Stimulated activated CD8-positive, alpha-beta memory T cell treated with anti-CD3 and anti-CD28 coated beads, Interleukin-2, amount 100 ng/mL, for 48 hours (primary cell): ENCODE data around the gene TNK1.

ENCODE experiments used
- DNase-seq, 2 donors: peaks; one replicate each; pipeline ENCODE4 v3.0.0-alpha.2; 2020; ENCODE audit warnings: low read depth in 2 of 2

TNK1 gene

GRCh38 chr17:7410634-7411426 is 29.9 kb downstream of the TNK1 start:
- DNase-seq: no peak

GRCh38 chr17:7411427-7411750 is 30.5 kb downstream of the TNK1 start:
- no peak for DNase-seq

GRCh38 chr17:7413346-7413985 is 32.6 kb downstream of the TNK1 start:
- no peak for DNase-seq

GRCh38 chr17:7414837-7415236 is 33.9 kb downstream of the TNK1 start:
- no peak for DNase-seq

DNA sequence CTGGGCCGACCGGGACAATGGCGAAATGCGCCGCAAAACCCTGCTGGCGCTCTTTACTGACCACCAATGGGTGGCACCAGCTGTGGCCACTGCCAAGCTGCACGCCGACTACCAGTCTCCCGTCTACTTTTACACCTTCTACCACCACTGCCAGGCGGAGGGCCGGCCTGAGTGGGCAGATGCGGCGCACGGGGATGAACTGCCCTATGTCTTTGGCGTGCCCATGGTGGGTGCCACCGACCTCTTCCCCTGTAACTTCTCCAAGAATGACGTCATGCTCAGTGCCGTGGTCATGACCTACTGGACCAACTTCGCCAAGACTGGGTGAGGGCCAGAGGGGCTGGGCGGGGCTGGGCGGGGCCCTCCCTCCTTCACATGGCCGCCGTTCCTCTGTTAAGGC is 34.9 kb downstream of the TNK1 start:
- no peak for DNase-seq

DNA sequence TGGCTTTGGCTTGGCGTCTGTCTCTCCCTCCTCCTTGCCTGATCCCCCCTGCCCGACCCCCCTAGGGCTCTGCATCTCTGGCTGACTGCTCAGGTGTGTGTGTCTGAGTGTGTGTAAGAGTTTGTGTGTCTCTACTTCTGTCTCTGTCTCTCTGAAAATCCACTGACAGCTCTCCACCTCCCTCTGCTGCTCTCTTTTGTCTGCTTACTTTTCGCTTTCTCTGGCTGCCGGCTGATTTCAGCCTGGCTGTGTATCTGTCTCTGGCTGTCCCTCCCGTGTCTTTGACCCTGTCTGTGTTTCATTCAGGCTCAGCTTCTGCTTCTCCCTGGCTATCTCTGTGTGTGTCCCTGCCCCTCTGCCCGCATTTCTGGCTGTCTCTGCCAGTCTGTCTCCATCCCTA is 35.4 kb downstream of the TNK1 start:
- DNase-seq: no peak

- DNase-seq: no peak
Measured at GRCh38 chr17:7417056-7417655, 36.3 kb downstream of the TNK1 start.

DNA sequence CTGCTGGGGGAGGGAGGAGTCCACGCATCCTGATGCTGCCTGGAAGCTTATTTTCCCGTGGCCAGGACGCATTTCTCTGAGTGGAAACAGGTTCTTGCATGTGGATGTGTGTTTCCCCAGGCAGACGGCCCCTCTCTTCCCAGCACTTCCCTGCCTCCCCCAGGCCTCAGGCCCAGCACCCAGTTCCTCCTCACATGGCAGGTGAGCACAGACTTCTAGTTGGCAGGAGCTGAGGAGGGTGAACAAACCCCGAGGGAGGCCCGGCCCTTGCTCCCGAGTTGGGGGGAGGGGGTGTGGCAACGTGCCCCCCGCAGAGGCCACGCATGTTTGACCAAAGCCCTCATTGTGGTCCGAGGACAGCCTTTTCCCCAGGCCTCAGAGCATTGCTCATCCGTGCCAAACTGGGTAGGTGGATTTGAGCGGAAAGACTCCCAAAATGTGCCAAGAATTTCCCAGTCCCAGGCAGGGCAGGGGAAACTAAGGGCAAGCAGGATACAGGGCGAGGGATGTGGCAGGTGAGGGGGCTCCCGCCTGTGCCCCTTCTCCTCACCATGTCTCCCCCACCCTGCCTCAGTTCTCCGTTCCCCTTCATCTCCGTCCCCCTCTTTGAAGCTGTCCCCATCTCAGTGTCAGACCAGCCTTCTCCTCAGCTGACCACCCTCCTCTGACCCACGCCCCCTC is 37.7 kb downstream of the TNK1 start:
- DNase-seq: no peak

GRCh38 chr17:7419819-7420610 is 39.1 kb downstream of the TNK1 start, which contains the start of gene SPEM1:
SPEM1 (plus strand) TSS chr17:7420324; CDS start chr17:7420385, 61 bp downstream.
- no peak for DNase-seq

DNA sequence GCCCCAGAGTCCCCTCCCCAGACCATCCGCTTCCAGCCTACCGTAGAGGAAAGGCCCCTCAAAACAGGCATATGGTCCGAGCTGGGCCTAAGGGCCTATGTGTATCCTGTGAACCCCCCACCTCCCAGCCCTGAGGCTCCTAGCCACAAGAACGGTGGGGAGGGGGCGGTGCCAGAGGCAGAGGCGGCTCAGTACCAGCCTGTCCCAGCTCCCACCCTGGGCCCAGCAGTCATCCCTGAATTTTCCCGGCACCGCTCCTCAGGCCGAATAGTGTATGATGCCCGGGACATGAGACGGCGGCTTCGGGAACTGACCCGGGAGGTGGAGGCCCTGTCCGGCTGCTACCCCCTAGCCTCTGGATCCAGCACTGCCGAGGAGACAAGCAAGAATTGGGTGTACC is 40.3 kb downstream of the TNK1 start:
- DNase-seq: no peak

GRCh38 chr17:7423679-7424078 is 42.8 kb downstream of the TNK1 start:
- DNase-seq: no peak

GRCh38 chr17:7425316-7425715 is 44.4 kb downstream of the TNK1 start, which contains the start of gene SPEM2:
SPEM2 (plus strand) TSS chr17:7425616; CDS start chr17:7425689, 73 bp downstream.
- DNase-seq: no peak

GRCh38 chr17:7425756-7426155 is 44.9 kb downstream of the TNK1 start:
- no peak for DNase-seq

GRCh38 chr17:7426203-7426863 is 45.4 kb downstream of the TNK1 start:
- DNase-seq: no peak

DNA sequence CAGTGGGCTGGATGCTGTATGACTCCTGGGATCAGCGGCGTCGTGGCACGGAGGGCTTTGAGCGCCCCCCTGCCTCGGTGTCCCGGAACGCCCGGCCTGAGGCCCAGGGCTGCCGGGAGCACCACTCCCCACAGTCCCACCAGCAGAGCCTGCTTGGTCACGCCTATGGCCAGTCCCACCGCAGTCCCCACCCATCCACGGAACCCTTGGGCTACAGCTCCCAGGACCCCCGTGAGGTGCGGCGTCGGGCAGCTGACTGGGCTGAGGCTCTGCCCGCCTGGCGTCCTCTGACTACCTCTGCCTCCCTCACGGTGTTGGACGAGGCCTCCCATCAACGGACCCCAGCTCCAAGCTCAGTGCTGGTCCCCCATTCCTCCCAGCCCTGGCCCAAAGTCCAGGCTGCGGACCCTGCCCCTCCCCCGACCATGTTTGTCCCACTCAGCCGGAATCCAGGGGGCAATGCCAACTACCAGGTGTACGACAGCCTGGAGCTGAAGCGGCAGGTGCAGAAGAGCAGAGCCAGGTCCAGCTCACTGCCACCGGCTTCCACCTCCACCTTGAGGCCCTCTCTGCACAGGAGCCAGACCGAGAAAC is 46.1 kb downstream of the TNK1 start:
- DNase-seq: no peak

DNA sequence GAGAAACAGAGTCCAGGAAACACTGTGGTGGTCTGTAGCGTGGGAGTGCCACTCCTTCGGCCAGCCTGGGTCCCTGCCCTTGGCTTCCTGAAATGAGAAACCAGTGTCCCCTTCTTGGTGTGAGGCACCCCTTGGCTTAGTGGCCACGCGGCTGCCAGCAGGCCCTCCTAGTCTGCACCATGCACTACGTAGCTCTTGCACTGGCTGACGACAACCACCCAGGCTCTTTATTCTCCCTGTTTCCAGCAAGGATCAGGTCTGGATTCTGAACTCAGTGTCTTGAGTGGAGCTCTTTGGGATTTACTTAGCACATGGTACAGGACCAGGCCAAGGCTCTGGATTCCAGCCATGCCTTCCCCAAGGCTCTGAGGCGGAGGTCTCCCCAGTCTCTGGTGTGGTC is 46.7 kb downstream of the TNK1 start:
- no peak for DNase-seq

GRCh38 chr17:7428557-7428956 is 47.7 kb downstream of the TNK1 start, which contains the start of gene SPEM3:
SPEM3 (plus strand) TSS chr17:7428857; CDS start chr17:7428903, 46 bp downstream.
- DNase-seq: no peak

DNA sequence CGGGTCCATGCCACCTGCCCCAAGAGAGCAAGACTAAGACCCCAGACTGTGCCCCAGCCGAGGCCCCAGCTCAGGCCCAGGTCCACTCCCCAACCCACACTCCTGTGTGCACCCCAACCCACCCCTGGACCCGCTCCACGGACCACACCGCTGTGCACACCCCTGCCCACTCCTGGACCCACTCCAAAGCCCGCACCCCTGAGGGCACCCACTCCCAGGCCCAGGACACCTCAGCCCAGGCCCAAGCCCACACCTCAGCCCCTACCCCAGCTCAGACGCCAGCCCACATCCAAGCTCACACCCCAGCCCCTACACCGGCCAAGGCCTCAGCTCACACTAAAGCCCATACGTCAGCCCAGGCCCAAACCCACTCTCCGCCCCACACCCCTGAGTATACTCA is 48.8 kb downstream of the TNK1 start:
- no peak for DNase-seq

- DNase-seq: no peak
Measured at GRCh38 chr17:7431231-7431630, 50.3 kb downstream of the TNK1 start.

- DNase-seq: no peak
Measured at GRCh38 chr17:7432296-7432695, 51.4 kb downstream of the TNK1 start.
